ENCODE data around the gene ADAMTS17. TPM values are rescaled to one million over a fixed set of nuclear protein-coding genes. Genes with fewer than 3 reads are reported as not detected.

Gene ADAMTS17
- total and polyA plus RNA-seq, 9 of the 15 experiments (the other 6 are each of a cell fraction or from before 2014, with no cell fraction given): 0.01 to 0.14 (median 0.07) TPM; not detected in 6

DNA sequence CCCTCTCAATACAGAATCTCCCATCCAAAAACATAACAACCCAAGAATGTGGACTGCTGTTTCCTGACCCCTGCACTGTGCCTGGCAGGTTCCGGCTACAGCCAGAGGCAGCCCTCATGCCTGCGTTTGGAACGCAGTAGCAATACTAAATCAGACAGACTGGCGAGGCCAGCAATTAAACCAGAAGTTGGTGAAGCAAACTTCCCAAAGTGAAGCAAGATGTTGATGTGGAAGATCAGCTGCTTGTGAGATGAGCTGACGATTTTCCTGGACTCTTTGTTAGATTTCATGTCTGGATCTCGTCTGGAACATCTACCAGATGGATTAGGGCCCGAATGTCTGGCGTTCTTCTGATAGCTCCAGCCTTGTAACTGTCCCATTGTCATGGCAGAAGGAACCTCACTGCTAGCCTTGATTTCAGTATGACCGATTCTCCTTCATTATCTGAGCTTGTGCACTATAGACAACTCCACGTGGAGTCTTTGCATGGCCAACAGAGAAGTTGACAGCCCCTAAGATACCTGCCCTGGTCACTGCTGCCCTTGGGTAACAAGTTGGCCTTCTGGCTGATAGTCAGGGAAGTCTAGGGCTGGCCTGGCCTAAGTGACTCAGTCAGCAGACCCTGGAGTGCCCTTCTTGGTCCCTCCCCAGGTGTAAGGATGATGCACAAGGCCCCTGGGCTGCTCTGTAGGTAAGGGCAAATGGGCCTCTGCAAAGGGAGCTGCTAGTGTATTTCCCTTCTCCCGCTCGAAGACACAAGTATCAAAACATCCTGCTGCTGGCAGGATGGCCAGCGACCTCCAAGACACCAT is 126.5 kb downstream of the ADAMTS17 start:
- no peaks in the 10 kb centered on the region for H3K9me3 ChIP-seq (replicated peaks; ENCODE audit: control insufficient read depth, insufficient read depth, low read depth, low read length)
- H3K36me3 ChIP-seq (ENCODE audit: control insufficient read depth, insufficient read depth, low read length): no peaks in the 10 kb centered on the region
- no peak overlapping the region for H2AFZ ChIP-seq (ENCODE audit: low read depth, low read length)
- FAIRE-seq (no peak), ATAC-seq (no peak), DNase-seq (ENCODE audit: extremely low read depth in 1 of 4, low spot score in 3 of 4) (no peak)
- no peaks in the 10 kb centered on the region for H4K20me1 ChIP-seq (replicated peaks; ENCODE audit: control insufficient read depth, insufficient read depth, low read length)
- H3K4me3 ChIP-seq: no peak overlapping the region
- in situ Hi-C loops (cut with MboI) (no loop called here), intact Hi-C loops (cut with micrococcal nuclease) (no loop called here)
- no peak overlapping the region for H3K4me2 ChIP-seq (ENCODE audit: insufficient read depth, low read length)
- no peak overlapping the region for H3K27ac ChIP-seq (ENCODE audit: extremely low read depth, low read depth, low read length)
- no peaks in the 10 kb centered on the region for H3K4me1 ChIP-seq (replicated peaks in 1 of 2; ENCODE audit: control insufficient read depth in 2 of 2, insufficient read depth in 2 of 2, low read length in 2 of 2)
- H3K27me3 ChIP-seq (ENCODE audit: control insufficient read depth in 2 of 2, insufficient read depth in 2 of 2, low read length in 2 of 2): peaks cover 8 to 38% of the 10 kb centered on the region in 2 experiments
- H3K9me1 ChIP-seq (ENCODE audit: control insufficient read depth, insufficient read depth, low read length): no peaks in the 10 kb centered on the region
- no peaks in the 10 kb centered on the region for H3K79me2 ChIP-seq (ENCODE audit: control insufficient read depth, insufficient read depth, low read length)
- POLR2A ChIA-PET: interaction anchor here (1.1 kb wide), 1 partner anchor 10 kb away, joined by 3 read pairs; no protein-coding TSS in a partner anchor
- 0% methylated on average over 13 of the region's 13 CpGs for WGBS (ENCODE audit: insufficient coverage, low coverage, missing lambda C conversion rate)
- CTCF ChIA-PET (ENCODE audit: low intra/inter-chr PET ratio): no interaction called here
- TF ChIP-seq SREBF1 (IDR thresholded peaks at IDR 0.05; ENCODE audit: borderline replicate concordance, low read depth, low read length): no peak
- TF ChIP-seq, protein P1, sequence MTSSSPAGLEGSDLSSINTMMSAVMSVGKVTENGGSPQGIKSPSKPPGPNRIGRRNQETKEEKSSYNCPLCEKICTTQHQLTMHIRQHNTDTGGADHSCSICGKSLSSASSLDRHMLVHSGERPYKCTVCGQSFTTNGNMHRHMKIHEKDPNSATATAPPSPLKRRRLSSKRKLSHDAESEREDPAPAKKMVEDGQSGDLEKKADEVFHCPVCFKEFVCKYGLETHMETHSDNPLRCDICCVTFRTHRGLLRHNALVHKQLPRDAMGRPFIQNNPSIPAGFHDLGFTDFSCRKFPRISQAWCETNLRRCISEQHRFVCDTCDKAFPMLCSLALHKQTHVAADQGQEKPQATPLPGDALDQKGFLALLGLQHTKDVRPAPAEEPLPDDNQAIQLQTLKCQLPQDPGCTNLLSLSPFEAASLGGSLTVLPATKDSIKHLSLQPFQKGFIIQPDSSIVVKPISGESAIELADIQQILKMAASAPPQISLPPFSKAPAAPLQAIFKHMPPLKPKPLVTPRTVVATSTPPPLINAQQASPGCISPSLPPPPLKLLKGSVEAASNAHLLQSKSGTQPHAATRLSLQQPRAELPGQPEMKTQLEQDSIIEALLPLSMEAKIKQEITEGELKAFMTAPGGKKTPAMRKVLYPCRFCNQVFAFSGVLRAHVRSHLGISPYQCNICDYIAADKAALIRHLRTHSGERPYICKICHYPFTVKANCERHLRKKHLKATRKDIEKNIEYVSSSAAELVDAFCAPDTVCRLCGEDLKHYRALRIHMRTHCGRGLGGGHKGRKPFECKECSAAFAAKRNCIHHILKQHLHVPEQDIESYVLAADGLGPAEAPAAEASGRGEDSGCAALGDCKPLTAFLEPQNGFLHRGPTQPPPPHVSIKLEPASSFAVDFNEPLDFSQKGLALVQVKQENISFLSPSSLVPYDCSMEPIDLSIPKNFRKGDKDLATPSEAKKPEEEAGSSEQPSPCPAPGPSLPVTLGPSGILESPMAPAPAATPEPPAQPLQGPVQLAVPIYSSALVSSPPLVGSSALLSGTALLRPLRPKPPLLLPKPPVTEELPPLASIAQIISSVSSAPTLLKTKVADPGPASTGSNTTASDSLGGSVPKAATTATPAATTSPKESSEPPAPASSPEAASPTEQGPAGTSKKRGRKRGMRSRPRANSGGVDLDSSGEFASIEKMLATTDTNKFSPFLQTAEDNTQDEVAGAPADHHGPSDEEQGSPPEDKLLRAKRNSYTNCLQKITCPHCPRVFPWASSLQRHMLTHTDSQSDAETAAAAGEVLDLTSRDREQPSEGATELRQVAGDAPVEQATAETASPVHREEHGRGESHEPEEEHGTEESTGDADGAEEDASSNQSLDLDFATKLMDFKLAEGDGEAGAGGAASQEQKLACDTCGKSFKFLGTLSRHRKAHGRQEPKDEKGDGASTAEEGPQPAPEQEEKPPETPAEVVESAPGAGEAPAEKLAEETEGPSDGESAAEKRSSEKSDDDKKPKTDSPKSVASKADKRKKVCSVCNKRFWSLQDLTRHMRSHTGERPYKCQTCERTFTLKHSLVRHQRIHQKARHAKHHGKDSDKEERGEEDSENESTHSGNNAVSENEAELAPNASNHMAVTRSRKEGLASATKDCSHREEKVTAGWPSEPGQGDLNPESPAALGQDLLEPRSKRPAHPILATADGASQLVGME (CRISPR knock-in tag; IDR thresholded peaks at IDR 0.05): no peak
- TF ChIP-seq, protein P2, sequence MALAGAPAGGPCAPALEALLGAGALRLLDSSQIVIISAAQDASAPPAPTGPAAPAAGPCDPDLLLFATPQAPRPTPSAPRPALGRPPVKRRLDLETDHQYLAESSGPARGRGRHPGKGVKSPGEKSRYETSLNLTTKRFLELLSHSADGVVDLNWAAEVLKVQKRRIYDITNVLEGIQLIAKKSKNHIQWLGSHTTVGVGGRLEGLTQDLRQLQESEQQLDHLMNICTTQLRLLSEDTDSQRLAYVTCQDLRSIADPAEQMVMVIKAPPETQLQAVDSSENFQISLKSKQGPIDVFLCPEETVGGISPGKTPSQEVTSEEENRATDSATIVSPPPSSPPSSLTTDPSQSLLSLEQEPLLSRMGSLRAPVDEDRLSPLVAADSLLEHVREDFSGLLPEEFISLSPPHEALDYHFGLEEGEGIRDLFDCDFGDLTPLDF (CRISPR knock-in tag; IDR thresholded peaks at IDR 0.05): no peak
- TF ChIP-seq MED1 (CRISPR knock-in tag; IDR thresholded peaks at IDR 0.05; ENCODE audit: borderline replicate concordance): no peak
- TF ChIP-seq, protein P3, sequence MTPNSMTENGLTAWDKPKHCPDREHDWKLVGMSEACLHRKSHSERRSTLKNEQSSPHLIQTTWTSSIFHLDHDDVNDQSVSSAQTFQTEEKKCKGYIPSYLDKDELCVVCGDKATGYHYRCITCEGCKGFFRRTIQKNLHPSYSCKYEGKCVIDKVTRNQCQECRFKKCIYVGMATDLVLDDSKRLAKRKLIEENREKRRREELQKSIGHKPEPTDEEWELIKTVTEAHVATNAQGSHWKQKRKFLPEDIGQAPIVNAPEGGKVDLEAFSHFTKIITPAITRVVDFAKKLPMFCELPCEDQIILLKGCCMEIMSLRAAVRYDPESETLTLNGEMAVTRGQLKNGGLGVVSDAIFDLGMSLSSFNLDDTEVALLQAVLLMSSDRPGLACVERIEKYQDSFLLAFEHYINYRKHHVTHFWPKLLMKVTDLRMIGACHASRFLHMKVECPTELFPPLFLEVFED (CRISPR knock-in tag; conservative IDR thresholded peaks at IDR 0.05): no peak
- no peak for TF ChIP-seq ERF (CRISPR knock-in tag; IDR thresholded peaks at IDR 0.05)
- no peak for TF ChIP-seq ZNF696 (CRISPR knock-in tag; conservative IDR thresholded peaks at IDR 0.05)
- no peak for TF ChIP-seq DIDO1 (tag; IDR thresholded peaks at IDR 0.05; ENCODE audit: low read depth)
- no peak for TF ChIP-seq ZFX (CRISPR knock-in tag; IDR thresholded peaks at IDR 0.05)
- no TSS peak for BruUV-seq (replicated peaks)
- no peak overlapping the region for H3K9ac ChIP-seq (ENCODE audit: insufficient read depth in 1 of 2, low read depth in 2 of 2, low read length in 2 of 2)
